Prostate gland (tissue), 2 donors: ENCODE measurements around the gene HIBCH. TPM values are rescaled to one million over a fixed set of nuclear protein-coding genes. Genes with fewer than 3 reads are reported as not detected.

Experiments used
- DNase-seq: peaks from one replicate; pipeline ENCODE4 v3.0.0-alpha.2; 2019; ENCODE audit warnings: low spot score
- H3K27ac ChIP-seq, 2 donors: fragments of 200-600 bp; sonication (generic); 2 replicates each; pipeline ENCODE4 v1.5.1; 2017 to 2019
- H3K27me3 ChIP-seq: fragments of 200-600 bp; sonication (generic); replicated peaks from 2 replicates; pipeline ENCODE4 v1.5.1; 2019; ENCODE audit not compliant: insufficient read depth
- H3K36me3 ChIP-seq, 2 donors: fragments of 200-600 bp; sonication (generic); 1 replicate in 1 of 2; 2 replicates in 1 of 2; pipeline versions ENCODE4 v1.5.1 to v1.8.1; 2017 to 2019
- H3K4me1 ChIP-seq: fragments of 200-600 bp; sonication (generic); replicated peaks from 2 replicates; pipeline ENCODE4 v1.5.1; 2019
- H3K4me3 ChIP-seq, 2 donors: fragments of 200-600 bp; sonication (generic); 2 replicates each; pipeline ENCODE4 v1.5.1; 2017 to 2019
- H3K9me3 ChIP-seq: fragments of 200-600 bp; sonication (generic); 2 replicates; pipeline ENCODE4 v1.5.1; 2017
- CTCF ChIP-seq, 4 experiments: fragments of 200-600 bp in 2 of 4; fragments of 450-650 bp in 2 of 4; sonication (generic) in 2 of 4; IDR thresholded peaks; 1 replicate in 3 of 4; 2 replicates in 1 of 4; pipeline ENCODE4 v1.5.1; 2016 to 2019; ENCODE audit warnings: antibody characterized with exemption in 4 of 4, mild to moderate bottlenecking in 2 of 4, moderate library complexity in 2 of 4
- POLR2A ChIP-seq: fragments of 450-650 bp; IDR thresholded peaks from one replicate; pipeline ENCODE4 v1.6.1; 2016; ENCODE audit warnings: antibody characterized with exemption, mild to moderate bottlenecking
- POLR2AphosphoS5 ChIP-seq: sonication (generic); formaldehyde crosslinking; IDR thresholded peaks from one replicate; pipeline ENCODE4 v1.6.1; 2017; ENCODE audit warnings: antibody characterized with exemption
- WGBS: methylation state at CpG from one replicate; pipeline ENCODE4 v1.1.5; 2018; 5-methylcytosine and 5-hydroxymethylcytosine counted together
- intact Hi-C: fragments of 100-400 bp; cut with DNase I; formaldehyde crosslinking; loops from one replicate; pipeline ENCODE4 v1.14.2; 2022
- total RNA-seq, 2 donors: library from RNA; depleted of rRNA; stranded (reverse); fragments of >200 nt; gene quantifications; one replicate each; pipeline ENCODE4 v1.1.0, GENCODE V29; 2016

Gene HIBCH
- total RNA-seq, 2 donors from 2014 or later: 25.3 to 27.8 TPM

GRCh38 chr2:190333928-190334327, 14.3 kb upstream of the HIBCH start:
- H3K27me3 ChIP-seq: no peaks in the 10 kb centered on the region
- intact Hi-C loops: no loop called here
- TF ChIP-seq CTCF (IDR thresholded peaks at IDR 0.05) (no peak), POLR2A (no peak), POLR2AphosphoS5 (no peak)
- no peak for DNase-seq
- WGBS: 83% methylated on average over 2 of the region's 2 CpGs
- H3K4me3 ChIP-seq: no peak overlapping the region
- H3K4me1 ChIP-seq: no peaks in the 10 kb centered on the region
- no peaks in the 10 kb centered on the region for H3K36me3 ChIP-seq
- H3K27ac ChIP-seq: no peak overlapping the region
- no peaks in the 10 kb centered on the region for H3K9me3 ChIP-seq

- Histone ChIP-seq H3K4me1 (no peaks in the 10 kb centered on the region), H3K9me3 (no peaks in the 10 kb centered on the region), H3K27ac (no peak overlapping the region), H3K27me3 (no peaks in the 10 kb centered on the region), H3K36me3 (no peaks in the 10 kb centered on the region), H3K4me3 (no peak overlapping the region)
- no peak for DNase-seq
- intact Hi-C loops: no loop called here
- 79% methylated on average over 8 of the region's 8 CpGs for WGBS
- TF ChIP-seq POLR2AphosphoS5 (no peak), CTCF (IDR thresholded peaks at IDR 0.05) (no peak), POLR2A (no peak)
Observed at GRCh38 chr2:190333395-190333794, 13.8 kb upstream of the HIBCH start.

GRCh38 chr2:190328573-190329147, 9.0 kb upstream of the HIBCH start:
- WGBS: 96% methylated on average over 3 of the region's 3 CpGs
- Histone ChIP-seq H3K27me3 (no peaks in the 10 kb centered on the region), H3K27ac (no peak overlapping the region), H3K4me3 (no peak overlapping the region), H3K4me1 (no peaks in the 10 kb centered on the region), H3K36me3 (no peaks in the 10 kb centered on the region), H3K9me3 (no peaks in the 10 kb centered on the region)
- no peak for DNase-seq
- intact Hi-C loops: no loop called here
- TF ChIP-seq POLR2A (no peak), CTCF (IDR thresholded peaks at IDR 0.05) (no peak), POLR2AphosphoS5 (no peak)

GRCh38 chr2:190327867-190328572, 8.4 kb upstream of the HIBCH start:
- intact Hi-C loops: no loop called here
- Histone ChIP-seq H3K9me3 (no peaks in the 10 kb centered on the region), H3K27ac (no peak overlapping the region), H3K4me1 (no peaks in the 10 kb centered on the region), H3K27me3 (no peaks in the 10 kb centered on the region), H3K4me3 (no peak overlapping the region), H3K36me3 (no peaks in the 10 kb centered on the region)
- TF ChIP-seq CTCF (IDR thresholded peaks at IDR 0.05) (no peak), POLR2A (no peak), POLR2AphosphoS5 (no peak)
- no peak for DNase-seq
- WGBS: 85% methylated on average over 4 of the region's 4 CpGs

- Histone ChIP-seq H3K36me3 (no peaks in the 10 kb centered on the region), H3K27ac (no peak overlapping the region), H3K9me3 (no peaks in the 10 kb centered on the region), H3K4me1 (no peaks in the 10 kb centered on the region), H3K4me3 (no peak overlapping the region), H3K27me3 (no peaks in the 10 kb centered on the region)
- WGBS: 88% methylated on average over 2 of the region's 2 CpGs
- no peak for TF ChIP-seq POLR2AphosphoS5
- no peak for TF ChIP-seq CTCF (IDR thresholded peaks at IDR 0.05)
- no peak for TF ChIP-seq POLR2A
- DNase-seq: no peak
- intact Hi-C loops: no loop called here
Observed at GRCh38 chr2:190325588-190325987, 6.0 kb upstream of the HIBCH start.
